Measurements from ENCODE around the gene COMT. TPM values are rescaled to one million over a fixed set of nuclear protein-coding genes. Genes with fewer than 3 reads are reported as not detected.

Gene COMT
- total and polyA plus RNA-seq, 9 of the 15 experiments (the other 6 are each of a cell fraction or from before 2014, with no cell fraction given), result 12.5 to 351 (median 155) TPM

DNA sequence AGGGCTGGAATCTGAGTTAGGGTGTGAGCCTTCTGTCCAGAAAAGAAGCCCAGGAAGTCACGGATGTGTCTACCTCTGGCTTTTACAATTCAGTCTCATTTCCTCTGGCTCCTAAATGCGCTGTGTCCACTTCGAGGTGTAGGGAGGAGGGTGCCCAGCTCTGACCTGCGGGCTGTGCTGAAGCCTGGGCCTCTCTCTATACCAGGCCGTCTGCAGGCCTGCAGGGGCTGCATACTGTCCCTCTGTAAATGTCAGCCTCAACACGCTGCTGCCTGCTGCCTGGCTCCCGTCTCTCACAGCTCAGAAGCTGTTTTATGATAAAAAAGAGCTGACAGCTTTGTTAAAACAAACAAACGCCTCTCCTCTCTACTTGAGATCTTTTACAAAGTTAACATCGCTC, 60.6 kb downstream of the COMT start:
- CTCF ChIA-PET (ENCODE audit: low intra/inter-chr PET ratio), result no interaction called here
- 64% methylated on average over 9 of the region's 9 CpGs for WGBS (ENCODE audit: insufficient coverage, low coverage, missing lambda C conversion rate)
- peaks cover 8% of the 10 kb centered on the region; the same call in 1 of the 3 replicates for H3K36me3 ChIP-seq (ENCODE audit: control insufficient read depth, insufficient read depth, low read length)
- POLR2A ChIA-PET, result interaction anchor here (0.6 to 3.0 kb wide), 8 partner anchors 9 to 1910 kb away, joined by 3 to 15 read pairs (median 6); partner anchors contain the start of gene TANGO2
- no peak overlapping the region for H2AFZ ChIP-seq (ENCODE audit: low read depth, low read length)
- no peak overlapping the region for H3K4me3 ChIP-seq
- FAIRE-seq (no peak), DNase-seq (ENCODE audit: extremely low read depth in 1 of 4, low spot score in 3 of 4) (no peak), ATAC-seq (peak; percentile 38)
- intact Hi-C loops (cut with micrococcal nuclease) (loop anchor here (2.0 kb wide), 2 partner anchors 21 to 27 kb away; no protein-coding TSS in a partner anchor), in situ Hi-C loops (cut with MboI) (no loop called here)
- H3K9me1 ChIP-seq (ENCODE audit: control insufficient read depth, insufficient read depth, low read length), result no peaks in the 10 kb centered on the region
- H3K27ac ChIP-seq (ENCODE audit: extremely low read depth, low read depth, low read length), result peak overlapping the region; percentile 1; the same call in 1 of the 3 replicates
- H3K27me3 ChIP-seq (ENCODE audit: control insufficient read depth in 2 of 2, insufficient read depth in 2 of 2, low read length in 2 of 2), result no peaks in the 10 kb centered on the region
- no peak overlapping the region for H3K4me2 ChIP-seq (ENCODE audit: insufficient read depth, low read length)
- H3K9me3 ChIP-seq (replicated peaks; ENCODE audit: control insufficient read depth, insufficient read depth, low read depth, low read length), result peaks cover 19% of the 10 kb centered on the region
- 0 out of 3 replicates have a peak, but pooled peaks cover 2% of the 10 kb centered on the region for H3K79me2 ChIP-seq (ENCODE audit: control insufficient read depth, insufficient read depth, low read length)
- H4K20me1 ChIP-seq (replicated peaks; ENCODE audit: control insufficient read depth, insufficient read depth, low read length), result peaks cover 12% of the 10 kb centered on the region; the same call in 1 of the 2 replicates
- BruUV-seq (replicated peaks), result no TSS peak
- peaks cover 13 to 42% of the 10 kb centered on the region in 2 experiments; a peak in 4 of 5 replicates for H3K4me1 ChIP-seq (replicated peaks in 1 of 2; ENCODE audit: control insufficient read depth in 2 of 2, insufficient read depth in 2 of 2, low read length in 2 of 2)
- H3K9ac ChIP-seq (ENCODE audit: insufficient read depth in 1 of 2, low read depth in 2 of 2, low read length in 2 of 2), result peak overlapping the region in 1 of 2 experiments; percentile 33; a peak in 2 of 4 replicates
- TF ChIP-seq, protein P1, sequence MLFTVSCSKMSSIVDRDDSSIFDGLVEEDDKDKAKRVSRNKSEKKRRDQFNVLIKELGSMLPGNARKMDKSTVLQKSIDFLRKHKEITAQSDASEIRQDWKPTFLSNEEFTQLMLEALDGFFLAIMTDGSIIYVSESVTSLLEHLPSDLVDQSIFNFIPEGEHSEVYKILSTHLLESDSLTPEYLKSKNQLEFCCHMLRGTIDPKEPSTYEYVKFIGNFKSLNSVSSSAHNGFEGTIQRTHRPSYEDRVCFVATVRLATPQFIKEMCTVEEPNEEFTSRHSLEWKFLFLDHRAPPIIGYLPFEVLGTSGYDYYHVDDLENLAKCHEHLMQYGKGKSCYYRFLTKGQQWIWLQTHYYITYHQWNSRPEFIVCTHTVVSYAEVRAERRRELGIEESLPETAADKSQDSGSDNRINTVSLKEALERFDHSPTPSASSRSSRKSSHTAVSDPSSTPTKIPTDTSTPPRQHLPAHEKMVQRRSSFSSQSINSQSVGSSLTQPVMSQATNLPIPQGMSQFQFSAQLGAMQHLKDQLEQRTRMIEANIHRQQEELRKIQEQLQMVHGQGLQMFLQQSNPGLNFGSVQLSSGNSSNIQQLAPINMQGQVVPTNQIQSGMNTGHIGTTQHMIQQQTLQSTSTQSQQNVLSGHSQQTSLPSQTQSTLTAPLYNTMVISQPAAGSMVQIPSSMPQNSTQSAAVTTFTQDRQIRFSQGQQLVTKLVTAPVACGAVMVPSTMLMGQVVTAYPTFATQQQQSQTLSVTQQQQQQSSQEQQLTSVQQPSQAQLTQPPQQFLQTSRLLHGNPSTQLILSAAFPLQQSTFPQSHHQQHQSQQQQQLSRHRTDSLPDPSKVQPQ (CRISPR knock-in tag; IDR thresholded peaks at IDR 0.05; ENCODE audit: borderline replicate concordance), result no peak
- no peak for TF ChIP-seq TCF3 (CRISPR knock-in tag; IDR thresholded peaks at IDR 0.05)
- TF ChIP-seq ZNF274 (IDR thresholded peaks at IDR 0.05; ENCODE audit: borderline replicate concordance, low read depth, low read length), result no peak
- no peak for TF ChIP-seq ZNF740 (CRISPR knock-in tag; IDR thresholded peaks at IDR 0.05)
- no peak for TF ChIP-seq ZNF740 (tag; IDR thresholded peaks at IDR 0.05)
- TF ChIP-seq MED1 (CRISPR knock-in tag; IDR thresholded peaks at IDR 0.05; ENCODE audit: borderline replicate concordance), result no peak
- peak; percentile 74 for TF ChIP-seq RBBP5 (IDR thresholded peaks at IDR 0.05; ENCODE audit: borderline replicate concordance, insufficient read depth, low read length, poor library complexity, severe bottlenecking)
- TF ChIP-seq NRF1 (conservative IDR thresholded peaks at IDR 0.05 in 1 of 2, IDR thresholded peaks at IDR 0.05 in 1 of 2), result no peak
- TF ChIP-seq ZNF143 (CRISPR knock-in tag; IDR thresholded peaks at IDR 0.05), result no peak
